Osteoblast (primary cell): ENCODE measurements around the gene CSTB. TPM values are rescaled to one million over a fixed set of nuclear protein-coding genes. Genes with fewer than 3 reads are reported as not detected.

Source experiments
- DNase-seq: peaks from one replicate; pipeline ENCODE4 v3.0.0; 2011; ENCODE audit warnings: low spot score, mixed read lengths; ENCODE audit not compliant: insufficient read length; ENCODE audit errors: missing footprints
- H2AFZ ChIP-seq: 2 replicates; pipeline ENCODE4 v1.6.0; 2011; ENCODE audit warnings: mild to moderate bottlenecking, low read length
- H3K27ac ChIP-seq: 2 replicates; pipeline ENCODE4 v1.5.1; 2011; ENCODE audit warnings: mild to moderate bottlenecking, low read depth, low read length, moderate library complexity
- H3K27me3 ChIP-seq: 2 replicates; pipeline ENCODE4 v1.6.0; 2012; ENCODE audit warnings: mild to moderate bottlenecking, control low read depth, inconsistent platforms, low read length, moderate library complexity; ENCODE audit not compliant: insufficient read depth
- H3K36me3 ChIP-seq: 2 replicates; pipeline ENCODE4 v1.5.1; 2011; ENCODE audit warnings: mild to moderate bottlenecking, low read length, control low read depth, moderate library complexity; ENCODE audit not compliant: insufficient read depth
- H3K4me1 ChIP-seq: 2 replicates; pipeline ENCODE4 v1.5.1; 2011; ENCODE audit warnings: mild to moderate bottlenecking, low read length, control low read depth, moderate library complexity; ENCODE audit not compliant: insufficient read depth
- H3K4me2 ChIP-seq: 2 replicates; pipeline ENCODE4 v1.6.0; 2011; ENCODE audit warnings: mild to moderate bottlenecking, low read length; ENCODE audit not compliant: insufficient read depth
- H3K4me3 ChIP-seq: fragments of 200-600 bp; sonication (generic); 3 replicates; pipeline ENCODE4 v1.5.1; 2012; ENCODE audit warnings: mild to moderate bottlenecking, low read length, inconsistent platforms; ENCODE audit not compliant: insufficient read depth
- H3K79me2 ChIP-seq: 2 replicates; pipeline ENCODE4 v1.6.0; 2012; ENCODE audit warnings: mild to moderate bottlenecking, low read length, control low read depth, inconsistent platforms; ENCODE audit not compliant: insufficient read depth
- H3K9me3 ChIP-seq: 2 replicates; pipeline ENCODE4 v1.5.1; 2011; ENCODE audit warnings: low read depth, low read length, control low read depth
- H4K20me1 ChIP-seq: 2 replicates; pipeline ENCODE4 v1.6.0; 2012; ENCODE audit warnings: mild to moderate bottlenecking, low read length, control low read depth; ENCODE audit not compliant: insufficient read depth
- total RNA-seq: library from RNA; depleted of rRNA; stranded (reverse); fragments of >200 nt; gene quantifications from 2 replicates; pipeline ENCODE4 v1.2.3, GENCODE V29; 2012
- TF ChIP-seq, protein P1 (sequence below): IDR thresholded peaks from 2 replicates; pipeline ENCODE4 v1.5.1; 2011; ENCODE audit warnings: mild to moderate bottlenecking, low read depth, low read length, moderate library complexity; ENCODE audit errors: extremely low read depth

Gene CSTB
- total RNA-seq, 1 donor: 14.8 TPM

DNA sequence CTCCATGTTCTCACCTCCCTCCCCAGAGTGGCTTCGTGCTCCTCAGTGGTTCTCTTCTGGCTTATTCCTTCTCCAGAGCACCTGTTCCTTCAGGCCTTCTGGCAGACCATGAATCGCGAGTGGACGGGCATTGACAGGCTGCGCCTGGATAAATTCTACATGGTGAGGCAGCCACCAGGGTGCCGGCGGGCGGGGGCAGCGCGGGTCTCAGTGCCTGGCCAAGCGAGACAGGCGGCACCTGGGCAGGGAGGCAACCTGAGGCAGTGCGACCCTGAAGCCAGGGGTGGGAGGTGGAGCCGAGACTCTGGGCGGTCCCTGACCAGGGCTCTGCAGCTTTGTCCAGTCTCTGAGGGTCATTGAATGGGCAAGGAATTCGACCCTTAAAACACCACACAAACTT is 17.1 kb upstream of the CSTB start:
- H3K9me3 ChIP-seq: no peaks in the 10 kb centered on the region
- H3K36me3 ChIP-seq: peaks cover 66% of the 10 kb centered on the region
- H3K4me3 ChIP-seq: no peak overlapping the region
- peaks cover 46% of the 10 kb centered on the region for H4K20me1 ChIP-seq
- no peak overlapping the region for H2AFZ ChIP-seq
- H3K27me3 ChIP-seq: no peaks in the 10 kb centered on the region
- no peak for DNase-seq
- peaks cover 12% of the 10 kb centered on the region for H3K4me1 ChIP-seq
- no peak overlapping the region for H3K4me2 ChIP-seq
- H3K27ac ChIP-seq: no peak overlapping the region
- TF ChIP-seq, protein P1, sequence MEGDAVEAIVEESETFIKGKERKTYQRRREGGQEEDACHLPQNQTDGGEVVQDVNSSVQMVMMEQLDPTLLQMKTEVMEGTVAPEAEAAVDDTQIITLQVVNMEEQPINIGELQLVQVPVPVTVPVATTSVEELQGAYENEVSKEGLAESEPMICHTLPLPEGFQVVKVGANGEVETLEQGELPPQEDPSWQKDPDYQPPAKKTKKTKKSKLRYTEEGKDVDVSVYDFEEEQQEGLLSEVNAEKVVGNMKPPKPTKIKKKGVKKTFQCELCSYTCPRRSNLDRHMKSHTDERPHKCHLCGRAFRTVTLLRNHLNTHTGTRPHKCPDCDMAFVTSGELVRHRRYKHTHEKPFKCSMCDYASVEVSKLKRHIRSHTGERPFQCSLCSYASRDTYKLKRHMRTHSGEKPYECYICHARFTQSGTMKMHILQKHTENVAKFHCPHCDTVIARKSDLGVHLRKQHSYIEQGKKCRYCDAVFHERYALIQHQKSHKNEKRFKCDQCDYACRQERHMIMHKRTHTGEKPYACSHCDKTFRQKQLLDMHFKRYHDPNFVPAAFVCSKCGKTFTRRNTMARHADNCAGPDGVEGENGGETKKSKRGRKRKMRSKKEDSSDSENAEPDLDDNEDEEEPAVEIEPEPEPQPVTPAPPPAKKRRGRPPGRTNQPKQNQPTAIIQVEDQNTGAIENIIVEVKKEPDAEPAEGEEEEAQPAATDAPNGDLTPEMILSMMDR: no peak
- H3K79me2 ChIP-seq: peaks cover 57% of the 10 kb centered on the region

DNA sequence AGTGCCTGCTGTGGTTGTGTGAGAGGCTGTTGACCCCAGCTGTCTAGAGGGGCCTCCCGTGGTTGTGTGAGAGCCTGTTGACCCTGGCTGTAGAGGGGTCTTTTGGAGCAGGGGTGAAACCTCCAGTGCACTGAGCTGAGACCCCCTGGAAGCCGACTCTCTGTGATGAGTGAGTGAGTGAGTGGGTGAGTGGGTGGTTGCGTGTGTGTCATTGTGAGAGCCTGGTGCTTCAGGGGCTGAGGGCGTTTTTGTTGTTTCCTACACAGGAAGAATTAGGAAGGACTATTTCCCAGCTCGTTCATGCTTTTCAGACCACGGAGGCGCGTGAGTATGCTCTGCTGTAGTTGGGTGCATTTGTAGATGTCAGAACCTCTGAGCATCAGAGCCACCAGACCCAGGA is 16.3 kb upstream of the CSTB start:
- Histone ChIP-seq H3K79me2 (peaks cover 57% of the 10 kb centered on the region), H3K4me2 (no peak overlapping the region), H3K27ac (peak overlapping the region; percentile 12), H3K4me3 (no peak overlapping the region), H2AFZ (no peak overlapping the region), H3K4me1 (peaks cover 12% of the 10 kb centered on the region), H3K36me3 (peaks cover 58% of the 10 kb centered on the region), H3K27me3 (no peaks in the 10 kb centered on the region), H3K9me3 (no peaks in the 10 kb centered on the region), H4K20me1 (peaks cover 43% of the 10 kb centered on the region)
- DNase-seq: no peak
- TF ChIP-seq, protein P1: no peak

DNA sequence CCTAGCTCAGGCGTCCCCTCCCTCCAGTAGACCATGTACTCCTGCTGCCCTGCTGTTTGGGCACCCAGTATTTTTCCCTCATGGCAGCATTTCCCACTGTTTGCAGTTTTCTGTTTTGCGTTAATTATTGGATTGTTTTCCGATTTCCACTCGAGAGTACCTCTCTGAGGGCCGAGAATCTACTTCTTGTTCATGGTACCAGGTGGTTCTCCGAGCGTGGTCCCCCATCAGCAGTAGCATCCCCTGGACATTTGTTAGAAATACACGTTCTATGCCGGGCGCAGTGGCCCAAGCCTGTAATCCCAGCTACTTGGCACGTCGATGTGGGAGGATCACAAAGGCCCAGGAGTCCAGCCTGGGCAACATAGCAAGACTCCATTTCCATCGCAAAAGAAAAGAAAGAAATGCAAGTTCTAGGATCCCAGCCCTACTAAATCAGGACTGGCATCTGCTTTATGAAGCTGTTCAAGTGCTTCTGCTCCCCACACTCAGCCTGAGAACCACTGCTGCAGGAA is 14.0 kb upstream of the CSTB start:
- Histone ChIP-seq H3K79me2 (peaks cover 55% of the 10 kb centered on the region), H2AFZ (peak overlapping the region; percentile 88), H3K4me3 (peak overlapping the region; percentile 95), H3K27me3 (no peaks in the 10 kb centered on the region), H3K4me1 (peaks cover 12% of the 10 kb centered on the region), H3K9me3 (no peaks in the 10 kb centered on the region), H4K20me1 (peaks cover 35% of the 10 kb centered on the region), H3K36me3 (peaks cover 34% of the 10 kb centered on the region), H3K4me2 (peak overlapping the region; percentile 98), H3K27ac (peak overlapping the region; percentile 82)
- DNase-seq: peak; percentile 80
- TF ChIP-seq, protein P1: no peak

DNA sequence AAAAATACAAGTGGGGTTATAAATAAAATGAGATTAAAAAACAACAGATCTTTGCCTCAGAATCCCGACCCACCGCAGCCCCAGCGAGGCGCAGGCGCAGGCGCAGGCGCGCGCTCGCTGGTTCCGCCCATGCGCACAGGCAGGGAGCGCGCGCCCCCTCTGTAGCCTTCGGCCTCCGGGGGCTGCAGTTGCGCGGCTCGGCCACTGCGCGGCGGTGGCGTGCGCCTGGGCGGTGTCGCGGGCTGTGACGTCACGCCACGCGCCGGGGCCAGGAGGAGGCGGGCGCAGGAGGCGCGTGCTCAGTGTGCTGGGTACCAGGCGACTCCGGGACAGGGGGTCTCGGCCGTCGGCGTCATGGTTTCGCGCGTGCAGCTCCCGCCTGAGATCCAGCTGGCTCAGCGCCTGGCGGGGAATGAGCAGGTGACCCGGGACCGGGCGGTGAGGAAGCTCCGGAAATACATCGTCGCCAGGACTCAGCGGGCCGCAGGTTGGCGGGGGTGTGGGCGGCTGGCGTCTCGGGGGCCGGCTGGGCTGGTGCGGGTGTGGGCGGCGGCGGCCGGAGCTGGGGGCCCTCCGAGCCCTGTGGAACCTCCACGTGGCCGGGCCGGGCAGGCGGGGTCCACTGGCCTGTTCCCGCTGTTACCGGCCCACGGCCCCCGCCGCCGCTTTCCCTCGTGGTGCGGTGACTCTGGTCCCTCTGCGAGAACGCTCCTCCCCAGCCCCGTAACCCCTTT is 13.3 kb upstream of the CSTB start, which contains the start of gene RRP1:
Gene RRP1 (plus strand): TSS at position 302 of the 734 bp plus-strand sequence. CDS start 53 bp downstream, at position 355.
- Histone ChIP-seq H4K20me1 (peaks cover 31% of the 10 kb centered on the region), H3K27ac (peak within 1 kb of the TSS; percentile 82), H3K9me3 (no peaks in the 10 kb centered on the region), H3K4me1 (peaks cover 12% of the 10 kb centered on the region), H3K4me3 (peak within 1 kb of the TSS; percentile 95), H3K79me2 (peaks cover 49% of the 10 kb centered on the region), H3K4me2 (peak within 1 kb of the TSS; percentile 98), H3K36me3 (peaks cover 28% of the 10 kb centered on the region), H3K27me3 (no peaks in the 10 kb centered on the region), H2AFZ (peak within 1 kb of the TSS; percentile 93)
- DNase-seq: peak; percentile 100
- TF ChIP-seq, protein P1: peak; percentile 75
